IMR-90 (cell line): ENCODE results near the gene CD248. TPM values are rescaled to one million over a fixed set of nuclear protein-coding genes. Genes with fewer than 3 reads are reported as not detected.
A peak's percentile ranks its signal among the peaks of the same experiment; 100 is the strongest.

Source experiments
- ATAC-seq: fragments of 200-7000 bp; cut with Tn5 transposase; 2 replicates; pipeline ENCODE4 v1.9.1; 2020; ENCODE audit warnings: low read depth, mild to moderate bottlenecking, moderate library complexity
- BruUV-seq: library from RNA; stranded (reverse); fragments of 400-500 nt; replicated peaks from 2 replicates; lab custom pipeline; 2021; lab: Mats Ljungman, UMichigan
- CTCF ChIA-PET: fragments of 300-600 bp; formaldehyde crosslinking; extraction: SDS; loops from one replicate; lab custom pipeline; 2021; ENCODE audit warnings: antibody characterized with exemption; lab: Yijun Ruan, JAX
- POLR2A ChIA-PET: fragments of 300-600 bp; sonication (Branson Sonifier 250); formaldehyde crosslinking; loops from one replicate; lab custom pipeline; 2022; ENCODE audit warnings: antibody characterized with exemption; ENCODE audit not compliant: unreplicated experiment; lab: Charles Lee
- DNase-seq: peaks from one replicate; pipeline ENCODE4 v3.0.0; 2013
- H2AFZ ChIP-seq: replicated peaks from 2 replicates; pipeline ENCODE3; 2013; ENCODE audit warnings: low read length, mild to moderate bottlenecking; ENCODE audit not compliant: poor library complexity
- H2AK5ac ChIP-seq: 2 replicates; pipeline ENCODE4 v1.6.1; 2013; ENCODE audit warnings: low read depth, low read length, inconsistent platforms
- H2AK9ac ChIP-seq: replicated peaks from 2 replicates; pipeline ENCODE3; 2013; ENCODE audit warnings: mild to moderate bottlenecking, low read depth, low read length, moderate library complexity; ENCODE audit not compliant: poor library complexity
- H2BK120ac ChIP-seq: 2 replicates; pipeline ENCODE4 v1.6.1; 2013; ENCODE audit warnings: low read depth, low read length, inconsistent platforms
- H2BK15ac ChIP-seq: 3 replicates; pipeline ENCODE4 v1.6.1; 2013; ENCODE audit warnings: low read depth, low read length, inconsistent platforms
- H2BK20ac ChIP-seq: 2 replicates; pipeline ENCODE4 v1.6.1; 2013; ENCODE audit warnings: low read depth, mild to moderate bottlenecking, inconsistent platforms, low read length, moderate library complexity
- H2BK5ac ChIP-seq: 2 replicates; pipeline ENCODE4 v1.6.1; 2013; ENCODE audit warnings: mild to moderate bottlenecking, low read depth, low read length, inconsistent platforms; ENCODE audit not compliant: poor library complexity, severe bottlenecking
- H3K14ac ChIP-seq: replicated peaks from 2 replicates; pipeline ENCODE4 v1.6.1; 2013; ENCODE audit warnings: low read depth, low read length, inconsistent platforms
- H3K18ac ChIP-seq: 2 replicates; pipeline ENCODE4 v1.6.1; 2013; ENCODE audit warnings: low read depth, low read length, control low read depth
- H3K23ac ChIP-seq: 2 replicates; pipeline ENCODE4 v1.6.1; 2013; ENCODE audit warnings: low read depth, low read length, inconsistent platforms
- H3K27ac ChIP-seq: 2 replicates; pipeline ENCODE4 v1.5.1; 2013; ENCODE audit warnings: mild to moderate bottlenecking, control low read depth, low read length; ENCODE audit not compliant: insufficient read depth
- H3K27me3 ChIP-seq: 2 replicates; pipeline ENCODE4 v1.6.1; 2013; ENCODE audit warnings: low read length; ENCODE audit not compliant: control insufficient read depth, insufficient read depth
- H3K36me3 ChIP-seq: 2 replicates; pipeline ENCODE4 v1.6.1; 2013; ENCODE audit warnings: low read length, mixed read lengths; ENCODE audit not compliant: control insufficient read depth, insufficient read depth
- H3K4ac ChIP-seq: 2 replicates; pipeline ENCODE4 v1.6.1; 2013; ENCODE audit warnings: low read depth, low read length, inconsistent platforms
- H3K4me1 ChIP-seq: 2 replicates; pipeline ENCODE4 v1.6.1; 2013; ENCODE audit warnings: low read length, mixed read lengths; ENCODE audit not compliant: control insufficient read depth, insufficient read depth
- H3K4me2 ChIP-seq: 2 replicates; pipeline ENCODE4 v1.6.1; 2013; ENCODE audit warnings: low read depth, mild to moderate bottlenecking, control low read depth, low read length, moderate library complexity
- H3K4me3 ChIP-seq: 2 replicates; pipeline ENCODE4 v1.5.1; 2013; ENCODE audit warnings: low read depth, mild to moderate bottlenecking, control low read depth, low read length, moderate library complexity; ENCODE audit not compliant: insufficient read depth
- H3K56ac ChIP-seq: 2 replicates; pipeline ENCODE4 v1.6.1; 2013; ENCODE audit warnings: low read length, inconsistent platforms; ENCODE audit not compliant: insufficient read depth; ENCODE audit errors: extremely low read depth
- H3K79me1 ChIP-seq, 2 experiments: 2 replicates each; pipeline ENCODE4 v1.6.1; 2013; ENCODE audit warnings: low read length in 2 of 2, inconsistent platforms in 1 of 2, low read depth in 1 of 2
- H3K9ac ChIP-seq: 2 replicates; pipeline ENCODE4 v1.6.1; 2013; ENCODE audit warnings: low read depth, low read length, control low read depth
- H3K9me1 ChIP-seq: 2 replicates; pipeline ENCODE4 v1.6.1; 2013; ENCODE audit warnings: low read length, inconsistent platforms; ENCODE audit not compliant: insufficient read depth
- H3K9me3 ChIP-seq: 2 replicates; pipeline ENCODE4 v1.6.1; 2013; ENCODE audit warnings: low read length; ENCODE audit not compliant: control insufficient read depth, insufficient read depth
- H4K20me1 ChIP-seq: 2 replicates; pipeline ENCODE4 v1.6.1; 2013; ENCODE audit warnings: low read length, inconsistent platforms; ENCODE audit not compliant: insufficient read depth
- H4K5ac ChIP-seq: 2 replicates; pipeline ENCODE4 v1.6.1; 2013; ENCODE audit warnings: mild to moderate bottlenecking, low read depth, low read length, control low read depth
- H4K8ac ChIP-seq, 2 experiments: 2 replicates each; pipeline ENCODE4 v1.6.1; 2013; ENCODE audit warnings: low read depth in 2 of 2, low read length in 2 of 2, control low read depth in 1 of 2, inconsistent platforms in 1 of 2
- H4K91ac ChIP-seq: 2 replicates; pipeline ENCODE4 v1.6.1; 2013; ENCODE audit warnings: low read depth, low read length, inconsistent platforms; ENCODE audit not compliant: insufficient read depth
- CEBPB ChIP-seq: IDR thresholded peaks from 2 replicates; pipeline ENCODE4 v1.6.1; 2012; ENCODE audit warnings: low read depth, low read length, improper control_type of control experiment
- CTCF ChIP-seq: conservative IDR thresholded peaks from 2 replicates; pipeline ENCODE4 v1.5.1; 2012; ENCODE audit warnings: mild to moderate bottlenecking, low read depth, low read length, improper control_type of control experiment
- MXI1 ChIP-seq: IDR thresholded peaks from 2 replicates; pipeline ENCODE4 v1.6.1; 2012; ENCODE audit warnings: low read depth, mild to moderate bottlenecking, low read length, moderate library complexity, borderline replicate concordance
- POLR2A ChIP-seq: IDR thresholded peaks from 2 replicates; pipeline ENCODE4 v1.6.1; 2012; ENCODE audit warnings: mild to moderate bottlenecking, low read depth, low read length
- RCOR1 ChIP-seq: IDR thresholded peaks from 2 replicates; pipeline ENCODE4 v1.6.1; 2012; ENCODE audit warnings: mild to moderate bottlenecking, low read length, improper control_type of control experiment; ENCODE audit not compliant: insufficient replicate concordance
- RFX5 ChIP-seq: IDR thresholded peaks from 2 replicates; pipeline ENCODE4 v1.8.0; 2012; ENCODE audit warnings: low read depth, mild to moderate bottlenecking, low read length, moderate library complexity
- SMC3 ChIP-seq: fragments of 150-350 bp; IDR thresholded peaks from 2 replicates; pipeline ENCODE4 v1.6.1; 2016; ENCODE audit warnings: low read depth, mild to moderate bottlenecking, antibody characterized with exemption, low read length, moderate library complexity
- USF2 ChIP-seq: fragments of 150-350 bp; IDR thresholded peaks from 2 replicates; pipeline ENCODE4 v1.6.1; 2017; ENCODE audit warnings: mild to moderate bottlenecking, antibody characterized with exemption, low read length, low read depth
- WGBS, 2 experiments: methylation state at CpG; one replicate each; pipeline versions ENCODE4 v1.1.5 to v1.1.7; 2013; ENCODE audit warnings: missing lambda C conversion rate in 2 of 2; ENCODE audit not compliant: insufficient read length in 1 of 2; ENCODE audit errors: extremely low coverage in 2 of 2; 5-methylcytosine and 5-hydroxymethylcytosine counted together
- dilution Hi-C: fragments of 300-500 bp; cut with HindIII; formaldehyde crosslinking; loops from one replicate; pipeline ENCODE4 v1.14.3; 2018; ENCODE audit warnings: low sequenced_read_pairs; ENCODE audit not compliant: unreplicated experiment
- in situ Hi-C: fragments of 300-500 bp; cut with MboI; formaldehyde crosslinking; loops from 3 replicates; pipeline ENCODE4 v1.14.3; 2019; ENCODE audit warnings: low sequenced_read_pairs, inconsistent platforms, mixed read lengths
- intact Hi-C: fragments of 100-400 bp; cut with micrococcal nuclease; formaldehyde crosslinking; loops from 2 replicates; pipeline ENCODE4 v1.10.0; 2022
- polyA plus RNA-seq, 3 experiments: library from polyadenylated mRNA; depleted of rRNA; stranded (reverse); fragments of >200 nt; gene quantifications; 2 replicates each; pipeline ENCODE4 v1.2.3, GENCODE V29; 2012; ENCODE audit warnings: low replicate concordance in 1 of 3
- total RNA-seq: library from RNA; depleted of rRNA; stranded (reverse); fragments of >200 nt; gene quantifications from 2 replicates; pipeline ENCODE4 v1.2.3, GENCODE V29; 2012
- TF ChIP-seq, protein P1 (sequence below): fragments of 150-350 bp; IDR thresholded peaks from 2 replicates; pipeline ENCODE4 v1.6.1; 2016; ENCODE audit warnings: low read depth, mild to moderate bottlenecking, low read length, moderate library complexity, borderline replicate concordance

CD248 gene
- total and polyA plus RNA-seq, 2 of the 4 experiments (the other 2 are of a cell fraction), result 19.5 to 223 TPM

DNA sequence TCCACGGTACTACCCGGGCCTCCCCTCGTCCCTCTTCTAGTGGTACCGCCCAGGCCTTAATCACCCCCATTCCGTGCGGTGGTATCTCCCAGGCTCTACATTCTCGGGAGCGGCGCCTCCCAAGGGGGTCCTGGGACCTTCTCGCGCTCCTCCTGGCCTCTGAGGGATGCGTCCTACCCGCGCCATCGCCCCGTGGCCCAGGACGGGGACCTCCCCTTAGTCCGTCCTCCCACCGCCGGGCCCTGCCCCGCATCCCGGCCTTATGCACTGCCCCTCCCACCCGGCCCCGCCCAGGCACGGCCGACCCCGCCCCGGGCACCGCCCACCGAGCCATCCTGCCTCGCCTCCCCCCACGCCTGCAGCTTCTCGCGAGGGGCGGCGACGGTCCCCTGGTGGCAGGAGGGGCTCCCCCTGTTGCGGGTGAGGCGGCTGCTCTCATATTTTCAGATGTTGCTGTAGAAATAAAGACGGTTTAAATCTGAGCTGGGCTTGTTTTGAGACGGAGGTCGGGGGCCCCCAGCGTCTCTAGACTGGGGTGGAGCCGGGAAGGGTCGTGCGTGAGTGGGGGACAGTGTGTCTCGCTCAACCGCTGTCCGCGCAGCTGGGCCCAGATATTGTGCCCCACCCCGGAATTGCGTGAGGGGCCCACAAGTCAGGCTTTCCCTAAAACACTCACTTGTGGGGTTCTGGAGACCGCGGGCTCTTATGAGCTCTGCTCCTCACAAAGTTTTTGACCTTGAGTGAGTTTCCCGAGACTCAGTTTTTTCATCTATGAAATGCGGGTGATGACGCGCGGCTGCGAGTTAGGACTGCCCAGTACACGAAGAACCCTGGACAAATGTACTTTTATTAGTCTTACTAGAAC is 49.2 kb downstream of the CD248 start (continued):
- TF ChIP-seq, protein P1, sequence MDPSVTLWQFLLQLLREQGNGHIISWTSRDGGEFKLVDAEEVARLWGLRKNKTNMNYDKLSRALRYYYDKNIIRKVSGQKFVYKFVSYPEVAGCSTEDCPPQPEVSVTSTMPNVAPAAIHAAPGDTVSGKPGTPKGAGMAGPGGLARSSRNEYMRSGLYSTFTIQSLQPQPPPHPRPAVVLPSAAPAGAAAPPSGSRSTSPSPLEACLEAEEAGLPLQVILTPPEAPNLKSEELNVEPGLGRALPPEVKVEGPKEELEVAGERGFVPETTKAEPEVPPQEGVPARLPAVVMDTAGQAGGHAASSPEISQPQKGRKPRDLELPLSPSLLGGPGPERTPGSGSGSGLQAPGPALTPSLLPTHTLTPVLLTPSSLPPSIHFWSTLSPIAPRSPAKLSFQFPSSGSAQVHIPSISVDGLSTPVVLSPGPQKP, result no peak

GRCh38 chr11:66267039-66267378 is 49.8 kb downstream of the CD248 start:
- H3K4me1 ChIP-seq, result peaks cover 4% of the 10 kb centered on the region; the same call in 1 of the 2 replicates
- peak overlapping the region; percentile 50 to 82; a peak in 2 of 4 replicates for H4K8ac ChIP-seq
- H3K9me3 ChIP-seq, result no peaks in the 10 kb centered on the region
- peak overlapping the region; percentile 57 for H3K27ac ChIP-seq
- DNase-seq, result no peak
- peaks cover 36% of the 10 kb centered on the region for H3K36me3 ChIP-seq
- dilution Hi-C loops, result no loop called here
- no peaks in the 10 kb centered on the region for H3K27me3 ChIP-seq
- ChIA-PET CTCF (no interaction called here), POLR2A (interaction anchor here (0.6 kb wide), 1 partner anchor 132 kb away, joined by 6 read pairs; no protein-coding TSS in a partner anchor)
- intact Hi-C loops, result no loop called here
- no peak overlapping the region for H3K18ac ChIP-seq
- H2AFZ ChIP-seq, result peak overlapping the region; percentile 94
- no peak overlapping the region for H4K5ac ChIP-seq
- peak overlapping the region; percentile 52 for H3K4me3 ChIP-seq
- H3K4ac ChIP-seq, result 0 out of 2 replicates have a peak overlapping the region, but pooled peaks have one; percentile 53
- H4K20me1 ChIP-seq, result peaks cover 31% of the 10 kb centered on the region; the same call in 1 of the 2 replicates
- WGBS, 2 experiments, result 71% methylated on average over 1 of the region's 13 CpGs; no CpG with 5 or more reads in 1 of the 2 experiments
- H2BK15ac ChIP-seq, result no peak overlapping the region
- H3K9me1 ChIP-seq, result peaks cover 2% of the 10 kb centered on the region; the same call in 1 of the 2 replicates
- peak overlapping the region; percentile 74 for H2AK9ac ChIP-seq
- peak; percentile 2 for ATAC-seq
- H3K9ac ChIP-seq, result peak overlapping the region; percentile 31
- H2BK5ac ChIP-seq, result peak overlapping the region; percentile 9
- H3K23ac ChIP-seq, result no peak overlapping the region; the same call in none of the 2 replicates
- peaks cover 8 to 51% of the 10 kb centered on the region in 2 experiments; a peak in 3 of 4 replicates for H3K79me1 ChIP-seq
- H3K14ac ChIP-seq, result no peak overlapping the region; the same call in 1 of the 2 replicates
- H4K91ac ChIP-seq, result no peak overlapping the region
- no peak overlapping the region for H2BK120ac ChIP-seq
- peak overlapping the region; percentile 70 for H3K4me2 ChIP-seq
- no TSS peak for BruUV-seq
- in situ Hi-C loops, result no loop called here
- H3K56ac ChIP-seq, result no peak overlapping the region
- H2BK20ac ChIP-seq, result no peak overlapping the region
- H2AK5ac ChIP-seq, result peak overlapping the region; percentile 90; the same call in 1 of the 2 replicates
- no peak for TF ChIP-seq CEBPB
- TF ChIP-seq, protein P1, result no peak
- TF ChIP-seq RCOR1, result no peak
- TF ChIP-seq RFX5, result no peak
- TF ChIP-seq POLR2A, result no peak
- no peak for TF ChIP-seq SMC3
- no peak for TF ChIP-seq MXI1
- no peak for TF ChIP-seq CTCF
- no peak for TF ChIP-seq USF2
